HG02759 (cell line): ENCODE results near the gene DMKN.
"Not testable (repeated sequence)": the region's sequence is repeated elsewhere in the genome, so short reads cannot be mapped to it uniquely, and the experiment has no call there.

ENCODE experiments used
- ATAC-seq: cut with Tn5 transposase; IDR thresholded peaks from one replicate; pipeline ENCODE4 v1.9.1; 2021; ENCODE audit warnings: mild to moderate bottlenecking, moderate library complexity; ENCODE audit not compliant: unreplicated experiment

DMKN gene

DNA sequence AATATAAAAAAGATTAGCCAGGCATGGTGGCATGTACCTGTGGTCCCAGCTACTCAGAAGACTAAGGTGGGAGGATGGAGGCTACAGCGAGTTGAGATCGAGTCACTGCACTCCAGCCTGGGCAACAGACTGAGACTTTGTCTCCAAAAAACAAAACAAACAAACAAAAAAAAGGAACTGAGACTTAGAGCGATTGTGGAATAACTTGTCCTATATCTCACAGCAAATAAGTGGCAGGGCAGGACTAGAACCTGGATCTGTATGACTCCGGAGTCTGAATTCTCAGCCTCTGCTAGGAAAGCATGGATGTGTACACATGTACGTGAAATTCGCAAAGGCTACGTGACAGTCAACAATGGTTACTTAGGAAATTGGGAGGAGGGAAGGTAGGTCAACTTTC lies 43.3 kb downstream of the DMKN start:
- ATAC-seq: no peak

GRCh38 chr19:35468637-35469036 lies 44.8 kb downstream of the DMKN start:
- peak; percentile 78 for ATAC-seq

GRCh38 chr19:35466259-35466658 lies 47.2 kb downstream of the DMKN start:
- ATAC-seq: no peak

- not testable (repeated sequence) for ATAC-seq
Measured at GRCh38 chr19:35462956-35463355, 50.5 kb downstream of the DMKN start.

DNA sequence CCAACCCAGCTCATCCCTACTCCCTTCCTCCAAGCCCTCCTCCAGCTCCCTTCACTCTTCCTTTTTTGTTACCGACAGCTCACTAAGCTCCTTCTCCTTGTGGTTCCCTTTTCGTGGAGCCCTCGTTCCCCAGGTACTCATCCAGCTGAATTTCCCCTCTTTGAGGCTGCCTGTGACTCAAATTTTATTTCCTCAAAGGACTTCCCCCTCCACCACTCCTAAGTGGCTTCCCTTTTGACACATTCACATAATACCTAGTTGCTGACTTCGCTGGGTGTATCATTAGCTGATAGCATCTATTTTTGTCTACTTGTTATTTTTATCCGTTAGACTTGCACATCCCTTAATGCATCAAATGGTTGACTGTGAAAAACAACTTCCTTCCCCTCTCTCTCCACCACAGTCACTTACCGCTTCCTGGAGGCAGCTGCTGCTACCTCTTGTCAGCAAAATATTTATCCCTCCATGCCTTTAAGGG lies 50.9 kb downstream of the DMKN start:
- ATAC-seq: peak; percentile 54

DNA sequence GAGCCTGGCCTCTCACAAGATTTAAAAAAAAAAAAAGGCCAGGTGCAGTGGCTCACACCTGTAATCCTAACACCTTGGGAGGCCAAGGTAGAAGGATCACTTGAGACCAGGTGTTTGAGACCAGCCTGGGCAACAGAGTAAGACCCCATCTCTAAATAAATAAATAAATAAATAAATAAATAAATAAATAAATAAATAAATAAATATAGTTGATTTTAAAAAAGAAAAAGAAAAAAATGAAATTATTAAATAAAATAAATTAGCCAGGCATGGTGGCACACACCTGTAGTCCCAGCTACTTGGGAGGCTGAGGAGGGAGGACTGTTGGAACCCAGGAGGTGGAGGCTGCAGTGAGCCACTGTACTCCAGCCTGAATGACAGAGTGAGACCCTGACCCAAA lies 51.7 kb downstream of the DMKN start:
- ATAC-seq: not testable (repeated sequence)

- ATAC-seq: no peak
Measured at GRCh38 chr19:35461060-35461459, 52.4 kb downstream of the DMKN start.

DNA sequence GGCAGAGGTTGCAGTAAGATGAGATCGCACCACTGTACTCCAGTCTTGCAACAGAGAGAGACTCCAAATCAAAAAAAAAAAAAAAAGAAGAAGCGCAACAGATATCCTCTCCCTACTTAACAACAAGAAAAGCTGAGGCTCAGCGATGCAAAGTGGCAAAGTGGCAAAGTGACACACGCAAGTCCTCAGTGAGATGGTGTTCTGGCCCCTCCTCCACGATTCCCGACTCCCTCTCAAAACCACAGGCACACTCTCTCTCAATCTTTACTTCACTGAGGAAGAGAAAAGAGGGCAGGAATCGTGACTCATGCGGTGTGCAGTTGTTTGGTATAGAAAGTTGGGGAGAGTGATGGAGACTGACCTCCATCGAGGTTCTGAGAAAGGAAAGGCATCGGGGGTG lies 52.8 kb downstream of the DMKN start:
- ATAC-seq: no peak

DNA sequence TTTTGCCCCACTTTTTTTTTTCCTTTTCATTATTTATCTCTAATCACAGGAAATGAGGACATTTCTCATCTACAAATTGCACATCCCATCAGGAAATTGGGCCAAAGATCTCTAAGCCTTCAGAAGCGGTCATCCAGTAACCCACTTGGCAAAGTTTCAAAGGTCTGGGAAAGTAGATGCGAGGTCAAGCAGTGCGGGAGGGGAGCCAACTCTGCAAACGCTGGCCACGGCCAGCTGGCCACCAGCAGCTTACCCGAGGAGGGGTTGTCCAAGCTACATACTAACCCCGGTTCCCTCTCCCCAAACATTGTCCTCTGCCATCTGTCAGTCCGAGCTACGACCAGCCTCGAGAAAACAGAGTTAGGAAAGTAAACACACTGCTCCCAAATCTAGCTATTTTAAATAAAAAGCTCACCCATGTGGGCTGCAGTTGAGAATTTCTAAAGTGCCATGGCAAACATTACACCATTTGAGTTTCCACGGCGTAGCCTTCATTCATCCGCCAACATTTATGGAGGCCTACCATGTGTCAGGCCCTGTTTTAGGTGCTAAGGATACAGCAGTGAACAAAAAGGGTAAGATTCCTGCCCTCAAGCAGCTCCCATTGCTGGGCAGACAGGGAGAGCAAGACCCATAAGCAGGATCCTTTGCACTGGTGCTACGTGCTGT lies 53.9 kb downstream of the DMKN start:
- ATAC-seq: no peak

DNA sequence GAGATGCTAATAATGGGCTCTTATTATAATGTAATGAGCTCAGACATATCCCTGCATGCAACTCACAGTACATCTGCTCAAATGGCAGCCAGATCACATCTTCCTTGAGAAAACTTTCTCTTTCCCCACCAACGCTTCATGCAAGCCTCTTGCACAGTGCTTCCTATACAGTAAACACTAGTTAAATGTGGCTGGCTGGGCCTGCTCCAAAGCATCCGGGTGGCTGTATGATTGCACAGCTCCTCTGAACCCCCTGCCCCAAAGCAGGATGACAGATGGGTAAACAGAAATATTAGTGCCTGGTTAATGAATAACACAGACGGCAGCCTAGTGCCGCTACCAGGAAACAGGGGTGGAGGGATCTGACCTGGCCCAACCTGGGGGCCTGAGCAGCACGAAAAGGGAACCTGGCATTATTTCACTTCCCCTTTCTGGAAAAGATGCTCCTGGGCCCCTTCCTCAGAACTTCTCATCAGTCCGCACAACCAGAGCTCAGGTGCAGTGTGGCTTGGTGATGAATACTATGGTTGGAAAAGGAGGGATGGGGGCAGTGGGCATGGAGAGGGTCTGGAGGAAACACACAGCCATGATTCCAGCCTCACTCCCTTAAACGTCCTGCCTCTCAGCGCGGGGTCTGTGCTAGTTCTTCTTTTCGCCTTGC lies 54.6 kb downstream of the DMKN start:
- peak; percentile 65 for ATAC-seq

GRCh38 chr19:35458192-35458591 lies 55.3 kb downstream of the DMKN start:
- no peak for ATAC-seq

- no peak for ATAC-seq
Measured at GRCh38 chr19:35457173-35457572, 56.3 kb downstream of the DMKN start.

DNA sequence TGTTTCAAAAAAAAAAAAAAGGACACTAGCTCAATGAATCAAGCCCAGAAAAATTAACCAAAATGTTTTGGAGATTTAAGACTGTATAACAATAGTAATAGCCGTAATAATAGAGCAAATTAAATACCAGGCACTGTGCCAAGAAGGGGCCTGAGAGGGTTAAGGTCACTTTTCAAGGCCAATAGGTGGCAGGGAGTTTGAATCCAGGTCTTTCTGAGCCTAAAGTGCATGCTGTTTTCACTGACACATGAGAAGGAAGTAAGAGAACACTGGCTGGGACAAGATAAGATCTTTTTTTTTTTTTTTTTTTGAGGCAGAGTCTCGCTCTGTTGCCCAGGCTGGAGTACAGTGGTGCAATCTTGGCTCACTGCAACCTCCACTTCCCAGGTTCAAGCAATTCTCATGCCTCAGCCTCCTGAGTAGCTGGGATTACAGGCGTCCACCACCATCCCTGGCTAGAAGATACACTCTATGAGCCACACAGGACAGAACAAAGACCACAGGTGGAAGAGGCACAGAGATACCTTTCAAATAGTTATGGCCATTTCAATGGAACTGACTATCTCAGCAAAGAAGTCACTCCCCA lies 57.7 kb downstream of the DMKN start:
- no peak for ATAC-seq

DNA sequence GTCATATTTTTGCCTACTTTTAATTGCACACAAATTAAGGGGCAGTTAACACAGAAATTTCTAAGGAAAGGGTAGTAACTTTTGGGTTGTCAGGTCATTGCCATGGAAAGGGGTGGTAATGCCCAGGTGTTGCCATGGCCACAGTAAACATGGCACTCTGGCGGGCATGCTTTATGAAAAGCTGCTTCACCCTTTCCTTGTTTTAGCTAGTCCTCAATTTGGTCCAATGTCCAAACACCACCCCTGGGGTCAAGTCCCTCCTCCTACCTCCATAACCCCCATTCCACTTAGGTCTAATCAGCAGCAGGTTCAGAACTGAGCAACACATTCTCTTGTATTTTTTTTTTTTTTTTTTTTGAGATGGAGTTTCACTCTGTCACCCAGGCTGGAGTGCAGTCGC lies 58.8 kb downstream of the DMKN start:
- ATAC-seq: no peak

DNA sequence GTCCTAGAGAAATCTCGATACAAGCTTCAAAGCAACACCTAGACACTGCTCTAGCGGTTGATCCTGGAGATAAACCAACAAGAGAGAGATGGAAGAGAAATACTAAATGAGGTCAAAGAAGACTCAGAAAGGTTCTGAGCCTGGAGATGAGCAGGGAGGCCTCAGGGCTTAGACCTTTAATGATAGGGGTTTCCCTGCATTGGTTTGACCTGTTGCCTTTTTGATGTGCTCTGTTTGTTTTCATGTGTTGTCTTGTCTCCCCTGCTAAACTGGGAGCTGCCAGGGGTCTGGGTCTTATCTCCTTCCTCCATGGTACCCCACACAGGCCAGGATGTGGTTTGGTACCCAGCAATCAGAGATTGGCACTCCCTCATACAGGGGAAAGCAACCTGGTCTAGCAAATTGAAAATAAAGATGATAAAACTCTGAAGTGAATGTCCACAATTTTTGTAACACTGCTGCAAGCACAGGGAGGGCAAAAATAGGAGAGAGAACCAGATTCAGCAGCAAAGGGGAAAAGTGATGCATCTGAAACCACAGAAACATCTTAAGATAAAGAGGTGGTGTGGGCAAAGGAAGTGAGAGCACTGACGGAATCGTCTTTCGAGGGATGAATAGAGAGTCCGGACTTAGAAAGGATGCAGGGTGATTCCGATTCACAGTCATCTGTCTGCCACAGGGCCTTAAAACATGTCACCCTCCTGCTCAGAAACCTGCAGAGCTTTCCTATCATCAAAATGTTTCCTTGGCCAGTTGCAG lies 61.9 kb downstream of the DMKN start:
- ATAC-seq: no peak

DNA sequence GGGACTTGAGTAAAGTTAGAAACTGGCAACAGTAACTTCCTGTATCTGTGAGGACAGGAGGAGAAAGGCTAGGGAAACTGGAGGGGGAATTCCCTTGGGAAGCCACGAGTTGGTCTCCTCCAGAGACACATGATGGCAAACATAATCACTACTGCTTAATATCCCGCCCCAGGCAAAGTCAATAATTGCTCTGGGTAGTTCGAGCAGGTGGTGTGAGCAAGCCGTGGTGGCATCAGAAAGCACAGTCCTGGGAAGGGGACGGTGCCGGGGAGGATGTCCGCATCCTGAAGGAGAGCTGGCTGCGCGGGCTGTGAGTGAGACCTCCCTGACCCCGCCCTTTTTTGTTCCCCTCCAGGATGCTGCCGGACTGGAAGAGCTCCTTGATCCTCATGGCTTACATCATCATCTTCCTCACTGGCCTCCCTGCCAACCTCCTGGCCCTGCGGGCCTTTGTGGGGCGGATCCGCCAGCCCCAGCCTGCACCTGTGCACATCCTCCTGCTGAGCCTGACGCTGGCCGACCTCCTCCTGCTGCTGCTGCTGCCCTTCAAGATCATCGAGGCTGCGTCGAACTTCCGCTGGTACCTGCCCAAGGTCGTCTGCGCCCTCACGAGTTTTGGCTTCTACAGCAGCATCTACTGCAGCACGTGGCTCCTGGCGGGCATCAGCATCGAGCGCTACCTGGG lies 63.9 kb downstream of the DMKN start:
- ATAC-seq: no peak

- no peak for ATAC-seq
Measured at GRCh38 chr19:35447606-35448469, 65.6 kb downstream of the DMKN start, which contains the start of gene FFAR2. Gene FFAR2, plus strand, starts transcription at chr19:35448257. Its CDS starts 1,458 bp downstream, at chr19:35449715.
